ENCODE measurements around the gene PRR19. TPM values are rescaled to one million over a fixed set of nuclear protein-coding genes. Genes with fewer than 3 reads are reported as not detected.

The PRR19 gene
- total RNA-seq, 2 donors from 2014 or later = 0.32 to 1.0 TPM

- Histone ChIP-seq H3K4me1 (peaks cover 14% of the 10 kb centered on the region), H3K27ac (peak overlapping the region; percentile 83), H3K4me3 (peak overlapping the region; percentile 48), H3K36me3 (no peaks in the 10 kb centered on the region), H3K9ac (ENCODE audit: low read depth in 2 of 2, low read length in 2 of 2) (peak overlapping the region; percentile 41 to 99), H3K9me3 (no peaks in the 10 kb centered on the region), H3K27me3 (no peaks in the 10 kb centered on the region)
- intact Hi-C loops (cut with DNase I) = no loop called here
- no peak for TF ChIP-seq CTCF (IDR thresholded peaks at IDR 0.05)
- DNase-seq = no peak
These were observed 34.2 kb upstream of the PRR19 start for GRCh38 chr19:42267644-42268141.

DNA sequence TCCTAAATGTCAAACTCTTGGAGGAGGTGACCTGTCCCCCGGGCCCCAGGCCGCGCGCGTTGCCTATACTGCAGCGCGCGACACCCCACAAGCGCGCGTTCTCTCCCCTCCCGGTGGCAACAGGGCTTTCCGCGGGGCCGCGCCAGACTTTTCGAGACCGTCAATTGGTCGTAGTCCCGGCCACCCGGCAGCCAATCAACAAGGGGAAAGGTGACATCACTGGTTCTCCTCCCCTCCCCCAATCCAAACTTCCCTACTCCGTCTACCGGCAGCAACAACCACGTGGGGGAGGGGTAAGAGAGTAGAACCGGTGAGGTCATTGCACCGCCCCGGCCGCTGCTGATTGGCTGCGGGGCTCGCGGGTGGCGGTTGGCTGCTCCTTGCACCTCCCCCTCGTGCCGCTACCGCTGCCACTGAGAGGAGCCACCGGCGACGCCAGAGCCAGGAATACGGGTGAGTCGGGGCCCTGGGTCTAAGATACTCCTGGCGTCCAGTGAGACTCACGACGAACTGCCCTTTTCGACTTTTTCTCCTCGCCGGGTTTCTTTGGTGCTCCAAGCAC, 33.7 kb upstream of the PRR19 start:
- no peak for TF ChIP-seq CTCF (IDR thresholded peaks at IDR 0.05)
- H3K27me3 ChIP-seq = no peaks in the 10 kb centered on the region
- peak; percentile 100 for DNase-seq
- H3K9ac ChIP-seq (ENCODE audit: low read depth in 2 of 2, low read length in 2 of 2) = peak overlapping the region; percentile 84 to 99
- peak overlapping the region; percentile 48 for H3K4me3 ChIP-seq
- H3K9me3 ChIP-seq = no peaks in the 10 kb centered on the region
- no peaks in the 10 kb centered on the region for H3K36me3 ChIP-seq
- intact Hi-C loops (cut with DNase I) = no loop called here
- H3K4me1 ChIP-seq = peaks cover 14% of the 10 kb centered on the region
- H3K27ac ChIP-seq = peak overlapping the region; percentile 83

- peak within 1 kb of the TSS; percentile 84 to 99 for H3K9ac ChIP-seq (ENCODE audit: low read depth in 2 of 2, low read length in 2 of 2)
- H3K27ac ChIP-seq = peak within 1 kb of the TSS; percentile 83
- peak; percentile 99 for DNase-seq
- peak within 1 kb of the TSS; percentile 48 for H3K4me3 ChIP-seq
- no peak for TF ChIP-seq CTCF (IDR thresholded peaks at IDR 0.05)
- intact Hi-C loops (cut with DNase I) = no loop called here
- no peaks in the 10 kb centered on the region for H3K27me3 ChIP-seq
- no peaks in the 10 kb centered on the region for H3K9me3 ChIP-seq
- peaks cover 14% of the 10 kb centered on the region for H3K4me1 ChIP-seq
- H3K36me3 ChIP-seq = no peaks in the 10 kb centered on the region
These were observed 33.0 kb upstream of the PRR19 start, which contains the start of gene CIC for GRCh38 chr19:42268704-42269477. CIC (plus strand) TSS chr19:42269252; CDS start chr19:42271784, 2,532 bp downstream.

DNA sequence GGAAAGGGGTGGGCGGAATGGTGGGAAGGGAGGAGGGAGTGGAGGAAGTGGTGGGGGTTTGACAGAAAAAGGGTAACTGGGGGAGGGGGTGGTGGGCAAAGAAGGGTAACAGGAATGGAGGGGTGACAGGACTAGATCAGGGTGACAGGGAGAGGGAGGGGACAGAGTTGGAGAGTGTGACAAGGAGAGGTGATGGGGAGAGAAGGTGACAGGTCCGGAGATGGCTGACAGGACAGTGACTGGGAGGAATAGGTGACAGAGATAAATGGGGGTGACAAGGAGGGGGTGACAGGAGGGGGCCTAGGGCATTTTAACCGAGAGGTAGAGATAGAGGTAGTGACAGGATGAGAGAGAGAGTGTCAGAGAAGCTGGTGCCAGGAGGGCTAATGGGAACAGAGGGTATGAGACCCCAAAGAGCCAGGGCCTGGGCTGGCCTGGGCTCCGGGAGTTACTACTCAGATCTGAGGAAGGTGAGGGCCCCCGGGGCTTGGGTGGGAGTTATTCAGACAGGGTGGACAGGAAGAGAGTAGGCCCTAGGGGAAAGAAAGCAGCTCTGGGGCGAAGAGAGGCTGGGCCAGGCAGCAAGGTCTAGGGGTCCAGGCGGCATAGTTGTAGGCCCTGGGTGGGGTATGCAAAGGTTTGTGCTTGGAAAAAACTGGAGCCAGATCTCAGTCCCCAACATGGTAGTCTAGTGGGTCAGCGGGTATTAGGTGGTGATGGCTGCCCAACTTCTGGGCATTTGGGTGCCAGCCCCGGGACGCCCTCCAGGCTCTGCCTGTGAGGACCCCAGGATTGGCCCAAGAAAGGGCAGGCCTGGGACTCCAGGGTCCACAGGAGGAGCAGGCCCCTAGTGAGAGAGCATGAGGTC, 32.2 kb upstream of the PRR19 start:
- no peaks in the 10 kb centered on the region for H3K36me3 ChIP-seq
- peaks cover 14% of the 10 kb centered on the region for H3K4me1 ChIP-seq
- H3K27ac ChIP-seq = peak overlapping the region; percentile 77
- H3K9ac ChIP-seq (ENCODE audit: low read depth in 2 of 2, low read length in 2 of 2) = peak overlapping the region; percentile 84 to 99
- TF ChIP-seq CTCF (IDR thresholded peaks at IDR 0.05) = no peak
- peak overlapping the region; percentile 45 for H3K4me3 ChIP-seq
- intact Hi-C loops (cut with DNase I) = no loop called here
- H3K9me3 ChIP-seq = no peaks in the 10 kb centered on the region
- DNase-seq = peak; percentile 52
- H3K27me3 ChIP-seq = no peaks in the 10 kb centered on the region

Measured in colonic mucosa (tissue), 4 donors.